GM23338 (cell line): Measurements from ENCODE around the gene ABL2. TPM values are rescaled to one million over a fixed set of nuclear protein-coding genes. Genes with fewer than 3 reads are reported as not detected.

Source experiments
- ATAC-seq: fragments of 200-7000 bp; cut with Tn5 transposase; 3 replicates; pipeline ENCODE4 v1.9.1; 2020
- DNase-seq: peaks from one replicate; pipeline ENCODE4 v3.0.0-alpha.2; 2015; ENCODE audit warnings: low spot score
- H2AFZ ChIP-seq: fragments of 200-600 bp; sonication (generic); 2 replicates; pipeline ENCODE4 v1.8.0; 2016; ENCODE audit warnings: antibody characterized with exemption, mild to moderate bottlenecking, moderate library complexity
- H3F3A ChIP-seq: fragments of 200-600 bp; sonication (generic); replicated peaks from 2 replicates; pipeline ENCODE4 v1.8.0; 2017; ENCODE audit warnings: antibody characterized with exemption, mixed run types, low read depth
- H3K27ac ChIP-seq: fragments of 200-600 bp; sonication (generic); 2 replicates; pipeline ENCODE4 v1.6.1; 2016; ENCODE audit warnings: low read depth
- H3K27me3 ChIP-seq: fragments of 200-600 bp; sonication (generic); 2 replicates; pipeline ENCODE4 v1.8.0; 2016; ENCODE audit warnings: mild to moderate bottlenecking, mixed run types, moderate library complexity; ENCODE audit not compliant: insufficient read depth
- H3K36me3 ChIP-seq: fragments of 200-600 bp; sonication (generic); 2 replicates; pipeline ENCODE4 v1.8.0; 2016; ENCODE audit warnings: mild to moderate bottlenecking; ENCODE audit not compliant: insufficient read depth
- H3K4me1 ChIP-seq: fragments of 200-600 bp; sonication (generic); 2 replicates; pipeline ENCODE4 v1.8.0; 2016; ENCODE audit warnings: mild to moderate bottlenecking, moderate library complexity; ENCODE audit not compliant: insufficient read depth
- H3K4me2 ChIP-seq: fragments of 200-600 bp; sonication (generic); 2 replicates; pipeline ENCODE4 v1.7.1; 2017; ENCODE audit warnings: mixed run types
- H3K4me3 ChIP-seq: fragments of 200-600 bp; sonication (generic); 2 replicates; pipeline ENCODE4 v1.6.1; 2016; ENCODE audit warnings: mixed run types
- H3K79me2 ChIP-seq: fragments of 200-600 bp; sonication (generic); replicated peaks from 2 replicates; pipeline ENCODE4 v1.8.0; 2017; ENCODE audit warnings: mild to moderate bottlenecking; ENCODE audit not compliant: insufficient read depth
- H3K9me2 ChIP-seq: fragments of 200-600 bp; sonication (generic); 2 replicates; pipeline ENCODE4 v1.8.0; 2017; ENCODE audit not compliant: insufficient read depth
- H4K20me1 ChIP-seq: fragments of 200-600 bp; sonication (generic); replicated peaks from 2 replicates; pipeline ENCODE4 v1.8.0; 2017; ENCODE audit warnings: mild to moderate bottlenecking; ENCODE audit not compliant: insufficient read depth
- H3K27ac Mint-ChIP-seq: 2 replicates; pipeline ENCODE4 v1.8.0; 2020; ENCODE audit warnings: inconsistent platforms, mild to moderate bottlenecking, moderate library complexity, mixed read lengths
- H3K27me3 Mint-ChIP-seq: 3 replicates; pipeline ENCODE4 v1.8.0; 2022; ENCODE audit warnings: low read depth, mild to moderate bottlenecking, moderate library complexity, mixed read lengths, inconsistent platforms; ENCODE audit not compliant: insufficient read depth, poor library complexity
- H3K36me3 Mint-ChIP-seq: 3 replicates; pipeline ENCODE4 v1.8.0; 2021; ENCODE audit warnings: low read depth, mild to moderate bottlenecking, inconsistent platforms, moderate library complexity, mixed read lengths
- H3K4me1 Mint-ChIP-seq: 3 replicates; pipeline ENCODE4 v1.8.0; 2020; ENCODE audit warnings: mild to moderate bottlenecking, inconsistent platforms, mixed read lengths
- H3K4me3 Mint-ChIP-seq: 3 replicates; pipeline ENCODE4 v1.8.0; 2021; ENCODE audit warnings: moderate library complexity, mild to moderate bottlenecking, inconsistent platforms, mixed read lengths
- H3K9me3 Mint-ChIP-seq: 3 replicates; pipeline ENCODE4 v1.8.0; 2020; ENCODE audit warnings: moderate library complexity, mild to moderate bottlenecking, inconsistent platforms, mixed read lengths
- CTCF ChIP-seq, 2 experiments: fragments of 200-600 bp in 1 of 2; sonication (generic) in 1 of 2; conservative IDR thresholded peaks; 2 replicates each; pipeline versions ENCODE4 v1.5.1 to v1.6.1; 2016 to 2017; ENCODE audit warnings: antibody characterized with exemption in 2 of 2, low read depth in 2 of 2, mild to moderate bottlenecking in 2 of 2, moderate library complexity in 1 of 2
- EZH2 ChIP-seq: fragments of 200-600 bp; sonication (generic); IDR thresholded peaks from one replicate; pipeline ENCODE4 v1.8.0; 2017; ENCODE audit warnings: antibody characterized with exemption, mild to moderate bottlenecking, low read depth; ENCODE audit not compliant: unreplicated experiment
- EZH2phosphoT487 ChIP-seq: fragments of 200-600 bp; sonication (generic); IDR thresholded peaks from one replicate; pipeline ENCODE4 v1.8.1; 2018; ENCODE audit warnings: antibody characterized with exemption; ENCODE audit not compliant: unreplicated experiment
- JUNB ChIP-seq: IDR thresholded peaks from one replicate; pipeline ENCODE4 v1.6.1; 2016; ENCODE audit warnings: antibody characterized with exemption; ENCODE audit not compliant: unreplicated experiment
- POLR2AphosphoS5 ChIP-seq: IDR thresholded peaks from 2 replicates; pipeline ENCODE4 v1.6.1; 2016; ENCODE audit warnings: antibody characterized with exemption, low read depth
- REST ChIP-seq: IDR thresholded peaks from one replicate; pipeline ENCODE4 v1.6.1; 2018; ENCODE audit warnings: antibody characterized with exemption; ENCODE audit not compliant: unreplicated experiment
- ZNF114 ChIP-seq: fragments of 250-450 bp; sonication (Bioruptor Pico); IDR thresholded peaks from 2 replicates; pipeline ENCODE4 v1.5.0; 2020; ENCODE audit warnings: mild to moderate bottlenecking, moderate library complexity
- ZNF331 ChIP-seq: fragments of 250-450 bp; sonication (Bioruptor Pico); IDR thresholded peaks from 2 replicates; pipeline ENCODE4 v1.5.0; 2020; ENCODE audit warnings: low read depth, mild to moderate bottlenecking, moderate library complexity
- ZNF462 ChIP-seq: fragments of 250-450 bp; sonication (Bioruptor Pico); IDR thresholded peaks from 2 replicates; pipeline ENCODE4 v1.5.0; 2020; ENCODE audit warnings: mild to moderate bottlenecking, moderate library complexity
- polyA plus RNA-seq: library from polyadenylated mRNA; unstranded; fragments of >200 nt; fragmentation: Nextera tagmentation; extraction: Ambion mirVana; gene quantifications from 2 replicates; pipeline ENCODE4 v1.2.1, GENCODE V29; 2016
- total RNA-seq: library from RNA; depleted of rRNA; stranded (reverse); fragments of >200 nt; shearing (Covaris generic); gene quantifications from 2 replicates; pipeline ENCODE4 v1.2.3, GENCODE V29; 2014

The ABL2 gene
- total and polyA plus RNA-seq, 2 experiments from 2014 or later = 5.8 to 22.7 TPM

- peaks cover 16% of the 10 kb centered on the region; the same call in 1 of the 2 replicates for H3K36me3 ChIP-seq
- TF ChIP-seq CTCF (conservative IDR thresholded peaks at IDR 0.05; ENCODE audit: low read depth in 2 of 2) = no peak
- TF ChIP-seq EZH2phosphoT487 = no peak
- TF ChIP-seq ZNF462 (CRISPR knock-in tag) = no peak
- no peak for TF ChIP-seq POLR2AphosphoS5
- no peak for TF ChIP-seq EZH2
- no peak for TF ChIP-seq ZNF114 (CRISPR knock-in tag)
- no peak for TF ChIP-seq JUNB
- TF ChIP-seq REST = no peak
- no peak for TF ChIP-seq ZNF331 (CRISPR knock-in tag)
- peaks cover 59% of the 10 kb centered on the region for H3K36me3 Mint-ChIP-seq
Observed at GRCh38 chr1:179095377-179095776, 134.1 kb downstream of the ABL2 start.

More at GRCh38 chr1:179095377-179095776, 134.1 kb downstream of the ABL2 start:
- ATAC-seq (no peak), DNase-seq (no peak)
- no peaks in the 10 kb centered on the region for H3K27me3 ChIP-seq
- no peak overlapping the region for H2AFZ ChIP-seq
- H3K4me1 ChIP-seq = peaks cover 8% of the 10 kb centered on the region; the same call in 1 of the 2 replicates
- no peak overlapping the region for H3K4me3 Mint-ChIP-seq
- no peak overlapping the region for H3K4me3 ChIP-seq
- no peak overlapping the region for H3K4me2 ChIP-seq
- H3K27me3 Mint-ChIP-seq = no peaks in the 10 kb centered on the region
- H3F3A ChIP-seq = no peaks in the 10 kb centered on the region
- no peak overlapping the region for H3K27ac ChIP-seq
- H3K9me2 ChIP-seq = 0 out of 2 replicates have a peak, but pooled peaks cover 4% of the 10 kb centered on the region
- H4K20me1 ChIP-seq = no peaks in the 10 kb centered on the region; the same call in 1 of the 2 replicates
- 0 out of 2 replicates have a peak, but pooled peaks cover 1% of the 10 kb centered on the region for H3K79me2 ChIP-seq
- H3K9me3 Mint-ChIP-seq = no peaks in the 10 kb centered on the region
- peaks cover 12% of the 10 kb centered on the region for H3K4me1 Mint-ChIP-seq
- H3K27ac Mint-ChIP-seq = no peak overlapping the region
